WTC11 (cell line): ENCODE results near the gene DLX2. TPM values are rescaled to one million over a fixed set of nuclear protein-coding genes. Genes with fewer than 3 reads are reported as not detected.

Experiments
- ATAC-seq: fragments of 200-7000 bp; cut with Tn5 transposase; 2 replicates; pipeline ENCODE4 v1.10.0; 2021; ENCODE audit warnings: mild to moderate bottlenecking, moderate library complexity
- CTCF ChIA-PET: fragments of 300-600 bp; sonication (Branson Sonifier 250); formaldehyde crosslinking; loops from one replicate; lab custom pipeline; 2021; ENCODE audit warnings: antibody characterized with exemption; lab: Charles Lee
- POLR2A ChIA-PET: fragments of 350-600 bp; sonication (Branson Sonifier 250); formaldehyde crosslinking; loops from one replicate; lab custom pipeline; 2021; ENCODE audit warnings: antibody characterized with exemption; lab: Charles Lee
- DNase-seq: peaks from one replicate; pipeline ENCODE4 v3.0.0; 2021; ENCODE audit warnings: low spot score
- H3K27ac Mint-ChIP-seq: 2 replicates; pipeline ENCODE4 v1.8.0; 2021; ENCODE audit warnings: mixed read lengths
- H3K27me3 Mint-ChIP-seq: 2 replicates; pipeline ENCODE4 v1.8.0; 2021; ENCODE audit warnings: low read depth, mild to moderate bottlenecking, moderate library complexity, mixed read lengths
- H3K36me3 Mint-ChIP-seq: 2 replicates; pipeline ENCODE4 v1.8.0; 2021; ENCODE audit warnings: mixed read lengths
- H3K4me1 Mint-ChIP-seq: 2 replicates; pipeline ENCODE4 v1.8.0; 2022; ENCODE audit warnings: mixed read lengths
- H3K4me3 Mint-ChIP-seq: 2 replicates; pipeline ENCODE4 v1.8.0; 2021; ENCODE audit warnings: mild to moderate bottlenecking, moderate library complexity, mixed read lengths
- H3K9me3 Mint-ChIP-seq: 2 replicates; pipeline ENCODE4 v1.8.0; 2021; ENCODE audit warnings: mixed read lengths
- ATF2 ChIP-seq: sonication (generic); formaldehyde crosslinking; IDR thresholded peaks from 2 replicates; pipeline ENCODE4 v1.8.1; 2022; ENCODE audit warnings: low read depth, missing genetic modification reagents, borderline replicate concordance
- E2F5 ChIP-seq: sonication (generic); formaldehyde crosslinking; IDR thresholded peaks from 2 replicates; pipeline ENCODE4 v1.8.1; 2022; ENCODE audit warnings: mild to moderate bottlenecking, moderate library complexity, missing genetic modification reagents
- ESRRA ChIP-seq: sonication (generic); formaldehyde crosslinking; IDR thresholded peaks from 2 replicates; pipeline ENCODE4 v1.8.1; 2022; ENCODE audit warnings: mild to moderate bottlenecking, missing genetic modification reagents, borderline replicate concordance
- GABPB1 ChIP-seq: sonication (generic); formaldehyde crosslinking; IDR thresholded peaks from 2 replicates; pipeline ENCODE4 v1.8.1; 2023; ENCODE audit warnings: mild to moderate bottlenecking, missing genetic modification reagents
- MXD4 ChIP-seq: fragments of 250-450 bp; sonication (Bioruptor Pico); IDR thresholded peaks from 2 replicates; pipeline ENCODE4 v1.8.0; 2021; ENCODE audit warnings: mild to moderate bottlenecking, moderate library complexity, borderline replicate concordance
- MYBL2 ChIP-seq: sonication (generic); formaldehyde crosslinking; IDR thresholded peaks from 2 replicates; pipeline ENCODE4 v1.8.1; 2023; ENCODE audit warnings: mild to moderate bottlenecking, moderate library complexity, missing genetic modification reagents
- NFATC4 ChIP-seq: fragments of 250-450 bp; sonication (Bioruptor Pico); IDR thresholded peaks from 2 replicates; pipeline ENCODE4 v1.9.0; 2021; ENCODE audit warnings: mild to moderate bottlenecking
- RORB ChIP-seq: fragments of 250-450 bp; sonication (Bioruptor Pico); IDR thresholded peaks from 2 replicates; pipeline ENCODE4 v1.9.0; 2021; ENCODE audit warnings: mild to moderate bottlenecking
- SP1 ChIP-seq: sonication (generic); formaldehyde crosslinking; conservative IDR thresholded peaks from 2 replicates; pipeline ENCODE4 v1.8.1; 2022; ENCODE audit warnings: missing genetic modification reagents
- STAT6 ChIP-seq: sonication (generic); formaldehyde crosslinking; conservative IDR thresholded peaks from 2 replicates; pipeline ENCODE4 v1.8.1; 2023; ENCODE audit warnings: mild to moderate bottlenecking, low read depth, missing genetic modification reagents, moderate library complexity
- USF2 ChIP-seq: sonication (generic); formaldehyde crosslinking; IDR thresholded peaks from 2 replicates; pipeline ENCODE4 v1.8.1; 2023; ENCODE audit warnings: mild to moderate bottlenecking, missing genetic modification reagents, moderate library complexity
- ZNF121 ChIP-seq: sonication (generic); formaldehyde crosslinking; IDR thresholded peaks from 2 replicates; pipeline ENCODE4 v1.8.0; 2023; ENCODE audit warnings: missing genetic modification reagents
- ZNF219 ChIP-seq: sonication (generic); formaldehyde crosslinking; IDR thresholded peaks from 2 replicates; pipeline ENCODE4 v1.8.0; 2023; ENCODE audit warnings: missing genetic modification reagents, mild to moderate bottlenecking, borderline replicate concordance
- total RNA-seq: library from RNA; stranded (reverse); gene quantifications from 3 replicates; pipeline ENCODE4 v1.2.3, GENCODE V29; 2021

DLX2 gene
- total RNA-seq, 1 experiment from 2014 or later: 0.28 TPM

GRCh38 chr2:172096626-172097547 is 5.8 kb downstream of the DLX2 start (continued):
- no peak for TF ChIP-seq E2F5 (CRISPR knock-in tag)
- no peak for TF ChIP-seq MXD4 (CRISPR knock-in tag)

- ChIA-PET POLR2A (interaction anchor here (1.2 to 2.5 kb wide), 2 partner anchors 9 to 12 kb away, joined by 3 to 13 read pairs; partner anchors contain the start of gene DLX1), CTCF (interaction anchor here (0.6 to 5.1 kb wide), 12 partner anchors 9 to 517 kb away, joined by 3 to 47 read pairs (median 4); partner anchors contain the start of gene DLX1)
- no peak for DNase-seq
- Mint-ChIP-seq H3K27ac (no peak overlapping the region), H3K4me1 (peaks cover 50% of the 10 kb centered on the region), H3K36me3 (no peaks in the 10 kb centered on the region), H3K9me3 (no peaks in the 10 kb centered on the region), H3K4me3 (peak overlapping the region; percentile 72)
- ATAC-seq: peak; percentile 1; the same call in 1 of the 2 replicates
- TF ChIP-seq SP1 (CRISPR knock-in tag): no peak
- no peak for TF ChIP-seq ZNF219 (CRISPR knock-in tag)
- 0 out of 2 replicates have a peak, but pooled peaks have one; percentile 6 for TF ChIP-seq GABPB1
- TF ChIP-seq, all 79 proteins: peak for 1
- H3K27me3 Mint-ChIP-seq: peaks cover 100% of the 10 kb centered on the region
Measured at GRCh38 chr2:172095905-172096625, 6.6 kb downstream of the DLX2 start.

GRCh38 chr2:172095146-172095904 is 7.4 kb downstream of the DLX2 start:
- H3K4me3 Mint-ChIP-seq: peak overlapping the region; percentile 72
- peak; percentile 79 for DNase-seq
- TF ChIP-seq MYBL2 (CRISPR knock-in tag) (no peak), ZNF121 (no peak), ATF2 (CRISPR knock-in tag) (no peak), RORB (no peak), NFATC4 (CRISPR knock-in tag) (no peak), USF2 (CRISPR knock-in tag) (no peak), STAT6 (CRISPR knock-in tag) (no peak), ESRRA (no peak)
- POLR2A ChIA-PET: interaction anchor here (2.5 kb wide), 1 partner anchor 11 kb away, joined by 13 read pairs; the partner anchor contains the start of gene DLX1
- H3K36me3 Mint-ChIP-seq: no peaks in the 10 kb centered on the region
- peaks cover 100% of the 10 kb centered on the region for H3K27me3 Mint-ChIP-seq
- H3K9me3 Mint-ChIP-seq: no peaks in the 10 kb centered on the region
- CTCF ChIA-PET: interaction anchor here (0.6 to 5.1 kb wide), 12 partner anchors 8 to 516 kb away, joined by 3 to 47 read pairs (median 4); partner anchors contain the start of gene DLX1
- peak; percentile 26 for ATAC-seq
- no peak overlapping the region for H3K27ac Mint-ChIP-seq
- peaks cover 53% of the 10 kb centered on the region for H3K4me1 Mint-ChIP-seq
